ENCODE measurements around the gene OR52N5. TPM values are rescaled to one million over a fixed set of nuclear protein-coding genes. Genes with fewer than 3 reads are reported as not detected.

Gene OR52N5
- total RNA-seq, 1 donor from 2014 or later, result not detected

- H2AFZ ChIP-seq (ENCODE audit: low read depth, low read length), result no peak within 1 kb of the TSS
- DNase-seq (ENCODE audit: low read depth), result no peak
- no peak within 1 kb of the TSS for H3K4me3 ChIP-seq (ENCODE audit: insufficient read depth, low read depth, low read length)
- H3K4me2 ChIP-seq (ENCODE audit: low read length), result no peak within 1 kb of the TSS
- Mint-ChIP-seq H3K4me3 (ENCODE audit: unreplicated experiment) (no peak within 1 kb of the TSS), H3K4me1 (ENCODE audit: low read depth, unreplicated experiment) (no peaks in the 10 kb centered on the region), H3K27ac (ENCODE audit: unreplicated experiment) (no peak within 1 kb of the TSS), H3K36me3 (ENCODE audit: low read depth, unreplicated experiment) (no peaks in the 10 kb centered on the region), H3K9me3 (ENCODE audit: unreplicated experiment) (no peaks in the 10 kb centered on the region), H3K27me3 (ENCODE audit: low read depth, unreplicated experiment) (no peaks in the 10 kb centered on the region)
- no peaks in the 10 kb centered on the region for H3K9me3 ChIP-seq (ENCODE audit: insufficient read depth, low read depth, low read length)
- no peaks in the 10 kb centered on the region for H4K20me1 ChIP-seq (ENCODE audit: insufficient read depth, low read length)
- H3K9ac ChIP-seq (ENCODE audit: low read length), result no peak within 1 kb of the TSS
- no peak within 1 kb of the TSS for H3K27ac ChIP-seq (ENCODE audit: low read depth, low read length)
- H3K36me3 ChIP-seq (ENCODE audit: insufficient read depth, low read length), result no peaks in the 10 kb centered on the region
- no peaks in the 10 kb centered on the region for H3K27me3 ChIP-seq (ENCODE audit: insufficient read depth, low read length)
- no peaks in the 10 kb centered on the region for H3K79me2 ChIP-seq (ENCODE audit: insufficient read depth, low read length)
- no peaks in the 10 kb centered on the region for H3K4me1 ChIP-seq (ENCODE audit: insufficient read depth, low read length)
- no peak for FAIRE-seq
- TF ChIP-seq CTCF (IDR thresholded peaks at IDR 0.05; ENCODE audit: insufficient read depth, low read depth, low read length) (no peak), EZH2 (IDR thresholded peaks at IDR 0.05; ENCODE audit: insufficient read depth, low read length) (no peak)
Observed at GRCh38 chr11:5753943-5754342, 29.2 kb downstream of the OR52N5 start, which contains the start of gene OR52N4. OR52N4 (plus strand) TSS chr11:5754243; CDS start chr11:5754741, 498 bp downstream.

- no peak for FAIRE-seq
- Mint-ChIP-seq H3K4me3 (ENCODE audit: unreplicated experiment) (no peak overlapping the region), H3K36me3 (ENCODE audit: low read depth, unreplicated experiment) (no peaks in the 10 kb centered on the region), H3K27ac (ENCODE audit: unreplicated experiment) (no peak overlapping the region), H3K4me1 (ENCODE audit: low read depth, unreplicated experiment) (no peaks in the 10 kb centered on the region), H3K27me3 (ENCODE audit: low read depth, unreplicated experiment) (no peaks in the 10 kb centered on the region), H3K9me3 (ENCODE audit: unreplicated experiment) (no peaks in the 10 kb centered on the region)
- Histone ChIP-seq H3K4me1 (ENCODE audit: insufficient read depth, low read length) (no peaks in the 10 kb centered on the region), H3K9ac (ENCODE audit: low read length) (no peak overlapping the region), H3K4me3 (ENCODE audit: insufficient read depth, low read depth, low read length) (no peak overlapping the region), H3K9me3 (ENCODE audit: insufficient read depth, low read depth, low read length) (no peaks in the 10 kb centered on the region), H2AFZ (ENCODE audit: low read depth, low read length) (no peak overlapping the region), H3K4me2 (ENCODE audit: low read length) (no peak overlapping the region), H3K27ac (ENCODE audit: low read depth, low read length) (no peak overlapping the region), H3K27me3 (ENCODE audit: insufficient read depth, low read length) (no peaks in the 10 kb centered on the region), H3K79me2 (ENCODE audit: insufficient read depth, low read length) (no peaks in the 10 kb centered on the region), H3K36me3 (ENCODE audit: insufficient read depth, low read length) (no peaks in the 10 kb centered on the region), H4K20me1 (ENCODE audit: insufficient read depth, low read length) (no peaks in the 10 kb centered on the region)
- DNase-seq (ENCODE audit: low read depth), result no peak
- TF ChIP-seq EZH2 (IDR thresholded peaks at IDR 0.05; ENCODE audit: insufficient read depth, low read length), result no peak
- no peak for TF ChIP-seq CTCF (IDR thresholded peaks at IDR 0.05; ENCODE audit: insufficient read depth, low read depth, low read length)
Observed at GRCh38 chr11:5749836-5750235, 33.3 kb downstream of the OR52N5 start.

GRCh38 chr11:5746614-5747013 is 36.5 kb downstream of the OR52N5 start:
- no peaks in the 10 kb centered on the region for H3K79me2 ChIP-seq (ENCODE audit: insufficient read depth, low read length)
- no peaks in the 10 kb centered on the region for H3K4me1 Mint-ChIP-seq (ENCODE audit: low read depth, unreplicated experiment)
- no peaks in the 10 kb centered on the region for H3K9me3 ChIP-seq (ENCODE audit: insufficient read depth, low read depth, low read length)
- no peaks in the 10 kb centered on the region for H3K9me3 Mint-ChIP-seq (ENCODE audit: unreplicated experiment)
- H3K36me3 ChIP-seq (ENCODE audit: insufficient read depth, low read length), result no peaks in the 10 kb centered on the region
- no peak overlapping the region for H3K9ac ChIP-seq (ENCODE audit: low read length)
- no peak overlapping the region for H3K4me2 ChIP-seq (ENCODE audit: low read length)
- H3K27me3 ChIP-seq (ENCODE audit: insufficient read depth, low read length), result no peaks in the 10 kb centered on the region
- DNase-seq (ENCODE audit: low read depth) (no peak), FAIRE-seq (no peak)
- H3K36me3 Mint-ChIP-seq (ENCODE audit: low read depth, unreplicated experiment), result no peaks in the 10 kb centered on the region
- H3K27me3 Mint-ChIP-seq (ENCODE audit: low read depth, unreplicated experiment), result no peaks in the 10 kb centered on the region
- H2AFZ ChIP-seq (ENCODE audit: low read depth, low read length), result no peak overlapping the region
- H3K27ac Mint-ChIP-seq (ENCODE audit: unreplicated experiment), result no peak overlapping the region
- no peak overlapping the region for H3K27ac ChIP-seq (ENCODE audit: low read depth, low read length)
- H3K4me3 ChIP-seq (ENCODE audit: insufficient read depth, low read depth, low read length), result no peak overlapping the region
- no peaks in the 10 kb centered on the region for H3K4me1 ChIP-seq (ENCODE audit: insufficient read depth, low read length)
- TF ChIP-seq EZH2 (IDR thresholded peaks at IDR 0.05; ENCODE audit: insufficient read depth, low read length) (no peak), CTCF (IDR thresholded peaks at IDR 0.05; ENCODE audit: insufficient read depth, low read depth, low read length) (no peak)
- H3K4me3 Mint-ChIP-seq (ENCODE audit: unreplicated experiment), result no peak overlapping the region
- no peaks in the 10 kb centered on the region for H4K20me1 ChIP-seq (ENCODE audit: insufficient read depth, low read length)
